ENCODE measurements around the gene NKX6-1. TPM values are rescaled to one million over a fixed set of nuclear protein-coding genes. Genes with fewer than 3 reads are reported as not detected.

NKX6-1 gene
- total RNA-seq, 1 donor from 2014 or later, result 25.6 TPM

DNA sequence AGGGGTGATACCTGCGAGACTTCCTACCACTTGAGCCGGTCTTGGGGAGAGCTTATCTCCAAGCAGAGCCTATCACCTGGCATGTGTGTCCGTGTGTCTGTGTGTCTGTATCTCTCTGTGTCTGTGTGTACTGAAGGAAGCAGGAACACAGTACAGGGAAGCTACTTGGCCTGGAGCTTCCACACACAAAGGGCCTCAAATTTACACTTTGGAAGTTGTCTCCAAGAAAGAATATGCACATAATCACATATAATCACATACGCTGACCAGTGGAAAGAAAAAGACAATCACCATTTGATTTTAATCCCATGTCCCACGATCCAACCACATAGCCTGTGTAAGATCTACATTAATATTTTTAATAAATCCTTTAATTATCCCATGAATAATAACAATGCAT lies 13.2 kb upstream of the NKX6-1 start:
- H3K36me3 Mint-ChIP-seq (ENCODE audit: unreplicated experiment), result no peaks in the 10 kb centered on the region
- TF ChIP-seq, protein P1, sequence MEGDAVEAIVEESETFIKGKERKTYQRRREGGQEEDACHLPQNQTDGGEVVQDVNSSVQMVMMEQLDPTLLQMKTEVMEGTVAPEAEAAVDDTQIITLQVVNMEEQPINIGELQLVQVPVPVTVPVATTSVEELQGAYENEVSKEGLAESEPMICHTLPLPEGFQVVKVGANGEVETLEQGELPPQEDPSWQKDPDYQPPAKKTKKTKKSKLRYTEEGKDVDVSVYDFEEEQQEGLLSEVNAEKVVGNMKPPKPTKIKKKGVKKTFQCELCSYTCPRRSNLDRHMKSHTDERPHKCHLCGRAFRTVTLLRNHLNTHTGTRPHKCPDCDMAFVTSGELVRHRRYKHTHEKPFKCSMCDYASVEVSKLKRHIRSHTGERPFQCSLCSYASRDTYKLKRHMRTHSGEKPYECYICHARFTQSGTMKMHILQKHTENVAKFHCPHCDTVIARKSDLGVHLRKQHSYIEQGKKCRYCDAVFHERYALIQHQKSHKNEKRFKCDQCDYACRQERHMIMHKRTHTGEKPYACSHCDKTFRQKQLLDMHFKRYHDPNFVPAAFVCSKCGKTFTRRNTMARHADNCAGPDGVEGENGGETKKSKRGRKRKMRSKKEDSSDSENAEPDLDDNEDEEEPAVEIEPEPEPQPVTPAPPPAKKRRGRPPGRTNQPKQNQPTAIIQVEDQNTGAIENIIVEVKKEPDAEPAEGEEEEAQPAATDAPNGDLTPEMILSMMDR (IDR thresholded peaks at IDR 0.05; ENCODE audit: partially characterized antibody, unreplicated experiment), result no peak
- no peak overlapping the region for H3K4me3 Mint-ChIP-seq (ENCODE audit: unreplicated experiment)
- no peaks in the 10 kb centered on the region for H3K4me1 Mint-ChIP-seq (ENCODE audit: low read depth, unreplicated experiment)
- DNase-seq, result no peak
- no peaks in the 10 kb centered on the region for H3K27me3 Mint-ChIP-seq (ENCODE audit: unreplicated experiment)
- H3K27ac Mint-ChIP-seq (ENCODE audit: unreplicated experiment), result no peak overlapping the region
- no peaks in the 10 kb centered on the region for H3K9me3 Mint-ChIP-seq (ENCODE audit: unreplicated experiment)

DNA sequence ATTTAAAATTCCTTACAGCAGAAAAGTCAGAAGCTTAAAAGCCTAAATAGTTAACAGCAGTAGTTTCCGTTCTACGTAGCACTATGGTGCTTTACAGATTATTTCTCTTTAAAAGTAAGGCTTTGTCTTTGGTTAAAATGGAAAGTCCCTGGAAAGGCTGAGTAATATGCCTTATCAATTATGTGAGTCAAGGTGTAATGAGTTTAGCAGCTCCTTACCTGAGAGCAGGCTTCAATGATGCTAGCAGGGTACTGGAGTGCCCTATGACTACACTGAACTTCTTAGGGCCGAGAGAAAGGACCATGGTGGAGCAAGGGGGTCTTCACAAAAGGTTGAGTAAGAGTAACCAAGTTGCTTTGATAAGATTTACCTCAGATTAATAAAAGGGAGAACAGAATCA lies 12.6 kb upstream of the NKX6-1 start:
- no peaks in the 10 kb centered on the region for H3K36me3 Mint-ChIP-seq (ENCODE audit: unreplicated experiment)
- TF ChIP-seq, protein P1 (IDR thresholded peaks at IDR 0.05; ENCODE audit: partially characterized antibody, unreplicated experiment), result no peak
- no peak overlapping the region for H3K4me3 Mint-ChIP-seq (ENCODE audit: unreplicated experiment)
- H3K27me3 Mint-ChIP-seq (ENCODE audit: unreplicated experiment), result no peaks in the 10 kb centered on the region
- DNase-seq, result no peak
- no peaks in the 10 kb centered on the region for H3K9me3 Mint-ChIP-seq (ENCODE audit: unreplicated experiment)
- H3K27ac Mint-ChIP-seq (ENCODE audit: unreplicated experiment), result no peak overlapping the region
- H3K4me1 Mint-ChIP-seq (ENCODE audit: low read depth, unreplicated experiment), result no peaks in the 10 kb centered on the region

GRCh38 chr4:84507941-84508340 lies 8.8 kb upstream of the NKX6-1 start:
- Mint-ChIP-seq H3K27me3 (ENCODE audit: unreplicated experiment) (peaks cover 3% of the 10 kb centered on the region), H3K4me1 (ENCODE audit: low read depth, unreplicated experiment) (peaks cover 2% of the 10 kb centered on the region), H3K9me3 (ENCODE audit: unreplicated experiment) (no peaks in the 10 kb centered on the region), H3K4me3 (ENCODE audit: unreplicated experiment) (no peak overlapping the region), H3K36me3 (ENCODE audit: unreplicated experiment) (no peaks in the 10 kb centered on the region), H3K27ac (ENCODE audit: unreplicated experiment) (no peak overlapping the region)
- TF ChIP-seq, protein P1 (IDR thresholded peaks at IDR 0.05; ENCODE audit: partially characterized antibody, unreplicated experiment), result no peak
- DNase-seq, result no peak

- Mint-ChIP-seq H3K4me1 (ENCODE audit: low read depth, unreplicated experiment) (peaks cover 7% of the 10 kb centered on the region), H3K9me3 (ENCODE audit: unreplicated experiment) (peaks cover 1% of the 10 kb centered on the region), H3K27ac (ENCODE audit: unreplicated experiment) (no peak overlapping the region), H3K36me3 (ENCODE audit: unreplicated experiment) (no peaks in the 10 kb centered on the region), H3K27me3 (ENCODE audit: unreplicated experiment) (peaks cover 25% of the 10 kb centered on the region), H3K4me3 (ENCODE audit: unreplicated experiment) (no peak overlapping the region)
- TF ChIP-seq, protein P1 (IDR thresholded peaks at IDR 0.05; ENCODE audit: partially characterized antibody, unreplicated experiment), result no peak
- DNase-seq, result no peak
Measured at GRCh38 chr4:84504821-84505220, 5.7 kb upstream of the NKX6-1 start.

GRCh38 chr4:84503495-84504437 lies 4.7 kb upstream of the NKX6-1 start:
- TF ChIP-seq, protein P1 (IDR thresholded peaks at IDR 0.05; ENCODE audit: partially characterized antibody, unreplicated experiment), result peak; percentile 55
- Mint-ChIP-seq H3K27ac (ENCODE audit: unreplicated experiment) (no peak overlapping the region), H3K4me1 (ENCODE audit: low read depth, unreplicated experiment) (peaks cover 7% of the 10 kb centered on the region), H3K27me3 (ENCODE audit: unreplicated experiment) (peaks cover 31% of the 10 kb centered on the region), H3K4me3 (ENCODE audit: unreplicated experiment) (no peak overlapping the region), H3K9me3 (ENCODE audit: unreplicated experiment) (peaks cover 4% of the 10 kb centered on the region), H3K36me3 (ENCODE audit: unreplicated experiment) (no peaks in the 10 kb centered on the region)
- no peak for DNase-seq

Data from glutamatergic neuron (in vitro differentiated cells).